ENCODE results near the gene ETV7. TPM values are rescaled to one million over a fixed set of nuclear protein-coding genes. Genes with fewer than 3 reads are reported as not detected.

Gene ETV7
- total RNA-seq, 1 donor from 2014 or later = not detected

- Mint-ChIP-seq H3K9me3 (ENCODE audit: unreplicated experiment) (no peaks in the 10 kb centered on the region), H3K4me3 (ENCODE audit: unreplicated experiment) (no peak overlapping the region), H3K27me3 (ENCODE audit: unreplicated experiment) (peaks cover 8% of the 10 kb centered on the region), H3K36me3 (ENCODE audit: low read depth, unreplicated experiment) (no peaks in the 10 kb centered on the region), H3K4me1 (ENCODE audit: unreplicated experiment) (no peaks in the 10 kb centered on the region), H3K27ac (ENCODE audit: unreplicated experiment) (no peak overlapping the region)
- no peak for TF ChIP-seq CTCF (IDR thresholded peaks at IDR 0.05; ENCODE audit: unreplicated experiment)
- no peak for DNase-seq (ENCODE audit: low spot score)
Observed at GRCh38 chr6:36378936-36379335, 8.5 kb downstream of the ETV7 start.

- Mint-ChIP-seq H3K9me3 (ENCODE audit: unreplicated experiment) (no peaks in the 10 kb centered on the region), H3K4me3 (ENCODE audit: unreplicated experiment) (no peak overlapping the region), H3K27ac (ENCODE audit: unreplicated experiment) (no peak overlapping the region), H3K27me3 (ENCODE audit: unreplicated experiment) (peaks cover 8% of the 10 kb centered on the region), H3K36me3 (ENCODE audit: low read depth, unreplicated experiment) (no peaks in the 10 kb centered on the region), H3K4me1 (ENCODE audit: unreplicated experiment) (no peaks in the 10 kb centered on the region)
- no peak for DNase-seq (ENCODE audit: low spot score)
- no peak for TF ChIP-seq CTCF (IDR thresholded peaks at IDR 0.05; ENCODE audit: unreplicated experiment)
Observed at GRCh38 chr6:36378243-36378920, 9.1 kb downstream of the ETV7 start.

GRCh38 chr6:36377594-36377993 is 9.9 kb downstream of the ETV7 start:
- H3K36me3 Mint-ChIP-seq (ENCODE audit: low read depth, unreplicated experiment) = no peaks in the 10 kb centered on the region
- H3K9me3 Mint-ChIP-seq (ENCODE audit: unreplicated experiment) = no peaks in the 10 kb centered on the region
- no peaks in the 10 kb centered on the region for H3K4me1 Mint-ChIP-seq (ENCODE audit: unreplicated experiment)
- H3K27ac Mint-ChIP-seq (ENCODE audit: unreplicated experiment) = no peak overlapping the region
- DNase-seq (ENCODE audit: low spot score) = no peak
- no peak overlapping the region for H3K4me3 Mint-ChIP-seq (ENCODE audit: unreplicated experiment)
- peaks cover 10% of the 10 kb centered on the region for H3K27me3 Mint-ChIP-seq (ENCODE audit: unreplicated experiment)
- TF ChIP-seq CTCF (IDR thresholded peaks at IDR 0.05; ENCODE audit: unreplicated experiment) = no peak

- no peaks in the 10 kb centered on the region for H3K4me1 Mint-ChIP-seq (ENCODE audit: unreplicated experiment)
- DNase-seq (ENCODE audit: low spot score) = no peak
- peaks cover 10% of the 10 kb centered on the region for H3K27me3 Mint-ChIP-seq (ENCODE audit: unreplicated experiment)
- no peak for TF ChIP-seq CTCF (IDR thresholded peaks at IDR 0.05; ENCODE audit: unreplicated experiment)
- H3K4me3 Mint-ChIP-seq (ENCODE audit: unreplicated experiment) = no peak overlapping the region
- H3K27ac Mint-ChIP-seq (ENCODE audit: unreplicated experiment) = no peak overlapping the region
- H3K9me3 Mint-ChIP-seq (ENCODE audit: unreplicated experiment) = no peaks in the 10 kb centered on the region
- no peaks in the 10 kb centered on the region for H3K36me3 Mint-ChIP-seq (ENCODE audit: low read depth, unreplicated experiment)
Observed at GRCh38 chr6:36376742-36377141, 10.7 kb downstream of the ETV7 start.

GRCh38 chr6:36376183-36376582 is 11.3 kb downstream of the ETV7 start:
- no peak for TF ChIP-seq CTCF (IDR thresholded peaks at IDR 0.05; ENCODE audit: unreplicated experiment)
- no peaks in the 10 kb centered on the region for H3K9me3 Mint-ChIP-seq (ENCODE audit: unreplicated experiment)
- H3K4me3 Mint-ChIP-seq (ENCODE audit: unreplicated experiment) = no peak overlapping the region
- H3K27me3 Mint-ChIP-seq (ENCODE audit: unreplicated experiment) = peaks cover 9% of the 10 kb centered on the region
- H3K36me3 Mint-ChIP-seq (ENCODE audit: low read depth, unreplicated experiment) = no peaks in the 10 kb centered on the region
- H3K4me1 Mint-ChIP-seq (ENCODE audit: unreplicated experiment) = no peaks in the 10 kb centered on the region
- no peak overlapping the region for H3K27ac Mint-ChIP-seq (ENCODE audit: unreplicated experiment)
- DNase-seq (ENCODE audit: low spot score) = no peak

Measured in endothelial cell (in vitro differentiated cells).